HepG2 (cell line): ENCODE results near the gene MBLAC2. TPM values are rescaled to one million over a fixed set of nuclear protein-coding genes. Genes with fewer than 3 reads are reported as not detected.
A peak's percentile ranks its signal among the peaks of the same experiment; 100 is the strongest.

ENCODE experiments used
- ASH2L ChIP-seq: fragments of 300-600, 200-600 bp; sonication (generic); IDR thresholded peaks from 2 replicates; pipeline ENCODE4 v1.7.0; 2017; ENCODE audit warnings: low read depth, mild to moderate bottlenecking, moderate library complexity, mixed read lengths, low read length; ENCODE audit not compliant: insufficient read length
- ATF2 ChIP-seq: sonication (generic); formaldehyde crosslinking; IDR thresholded peaks from 2 replicates; pipeline ENCODE4 v1.4.0; 2020; ENCODE audit warnings: missing genetic modification reagents
- ATF5 ChIP-seq: sonication (generic); formaldehyde crosslinking; IDR thresholded peaks from 2 replicates; pipeline ENCODE4 v1.4.0; 2020; ENCODE audit warnings: mild to moderate bottlenecking, low read depth, missing genetic modification reagents
- ETS1 ChIP-seq: sonication (generic); formaldehyde crosslinking; IDR thresholded peaks from 2 replicates; pipeline ENCODE4 v1.4.0; 2020; ENCODE audit warnings: missing genetic modification reagents
- GATA4 ChIP-seq: sonication (generic); IDR thresholded peaks from 2 replicates; pipeline ENCODE4 v1.6.1; 2016; ENCODE audit warnings: antibody characterized with exemption, low read depth, borderline replicate concordance
- GLI4 ChIP-seq: sonication (generic); formaldehyde crosslinking; IDR thresholded peaks from 2 replicates; pipeline ENCODE4 v1.5.1; 2020; ENCODE audit warnings: missing genetic modification reagents, mild to moderate bottlenecking, moderate library complexity, borderline replicate concordance
- MBNL3 ChIP-seq: fragments of 250-450 bp; sonication (Bioruptor Pico); conservative IDR thresholded peaks from 2 replicates; pipeline ENCODE4 v1.8.0; 2022; ENCODE audit warnings: mild to moderate bottlenecking, inconsistent platforms
- MNT ChIP-seq: fragments of 450-650 bp; IDR thresholded peaks from 2 replicates; pipeline ENCODE4 v1.6.1; 2016
- NFIC ChIP-seq: IDR thresholded peaks from 2 replicates; pipeline ENCODE4 v1.6.1; 2012; ENCODE audit warnings: mild to moderate bottlenecking, low read length, inconsistent platforms
- NR3C1 ChIP-seq: sonication (generic); formaldehyde crosslinking; IDR thresholded peaks from 2 replicates; pipeline ENCODE4 v1.4.0; 2020; ENCODE audit warnings: missing genetic modification reagents
- SIN3B ChIP-seq: fragments of 150-350 bp; IDR thresholded peaks from 2 replicates; pipeline ENCODE4 v1.6.1; 2014; ENCODE audit warnings: low read length
- YY1 ChIP-seq: IDR thresholded peaks from 2 replicates; pipeline ENCODE4 v1.6.1; 2011; ENCODE audit warnings: low read length, low read depth, moderate library complexity, mild to moderate bottlenecking; ENCODE audit not compliant: insufficient read depth, insufficient replicate concordance
- ZBTB26 ChIP-seq: IDR thresholded peaks from 2 replicates; pipeline ENCODE4 v1.6.1; 2016; ENCODE audit warnings: missing compliant biosample characterization, missing genetic modification reagents, borderline replicate concordance
- ZMYM4 ChIP-seq: sonication (generic); formaldehyde crosslinking; IDR thresholded peaks from 2 replicates; pipeline ENCODE4 v1.8.1; 2023; ENCODE audit warnings: mild to moderate bottlenecking, missing genetic modification reagents
- ZNF12 ChIP-seq: sonication (generic); formaldehyde crosslinking; IDR thresholded peaks from 2 replicates; pipeline ENCODE4 v1.5.0; 2020; ENCODE audit warnings: missing genetic modification reagents
- ZNF138 ChIP-seq: sonication (generic); formaldehyde crosslinking; IDR thresholded peaks from 2 replicates; pipeline ENCODE4 v1.5.0; 2020; ENCODE audit warnings: mild to moderate bottlenecking, low read depth, missing genetic modification reagents
- ZNF296 ChIP-seq: sonication (generic); formaldehyde crosslinking; conservative IDR thresholded peaks from 2 replicates; pipeline ENCODE4 v1.5.0; 2020; ENCODE audit warnings: mild to moderate bottlenecking, missing genetic modification reagents
- ZNF558 ChIP-seq: sonication (generic); formaldehyde crosslinking; IDR thresholded peaks from 2 replicates; pipeline ENCODE4 v1.9.0; 2022; ENCODE audit warnings: mild to moderate bottlenecking, missing genetic modification reagents, borderline replicate concordance
- ZNF660 ChIP-seq: sonication (generic); formaldehyde crosslinking; IDR thresholded peaks from 2 replicates; pipeline ENCODE4 v1.5.1; 2020; ENCODE audit warnings: mild to moderate bottlenecking, low read depth, missing genetic modification reagents, borderline replicate concordance
- ZNF703 ChIP-seq: sonication (generic); formaldehyde crosslinking; IDR thresholded peaks from 2 replicates; pipeline ENCODE4 v1.5.1; 2020; ENCODE audit warnings: missing genetic modification reagents, mild to moderate bottlenecking, moderate library complexity, borderline replicate concordance
- ZNF761 ChIP-seq: sonication (generic); formaldehyde crosslinking; conservative IDR thresholded peaks from 2 replicates; pipeline ENCODE4 v1.4.0; 2020; ENCODE audit warnings: mild to moderate bottlenecking, missing genetic modification reagents
- ZNF766 ChIP-seq: sonication (generic); formaldehyde crosslinking; IDR thresholded peaks from 2 replicates; pipeline ENCODE4 v1.5.0; 2020; ENCODE audit warnings: missing genetic modification reagents, borderline replicate concordance
- polyA plus RNA-seq, 8 experiments: library from polyadenylated mRNA; depleted of rRNA in 3 of 8; stranded (reverse) in 7 of 8; unstranded in 1 of 8; fragments of >200 nt; fragmentation: Illumina TruSeq in 4 of 8; extraction: Trizol in 4 of 8; gene quantifications; 2 replicates each; pipeline versions ENCODE4 v1.2.1 to v1.2.3, GENCODE V29; 2011 to 2016; ENCODE audit warnings: low read depth in 4 of 8, missing spikeins in 1 of 8, mixed read lengths in 1 of 8; ENCODE audit not compliant: insufficient read depth in 1 of 8
- total RNA-seq, 5 experiments: library from RNA; depleted of rRNA; stranded (reverse); fragments of >200 nt; fragmentation: Illumina TruSeq; extraction: Trizol; gene quantifications; 2 replicates each; pipeline ENCODE4 v1.2.3, GENCODE V29; 2016; ENCODE audit warnings: low read depth in 1 of 5

MBLAC2 gene
- total and polyA plus RNA-seq, 2 of the 13 experiments (the other 11 are each of a cell fraction or from before 2014, with no cell fraction given): 2.9 to 4.1 TPM

GRCh38 chr5:90474235-90475107, at the start of gene MBLAC2, which contains the start of gene POLR3G (continued):
- no peak; the same call in 1 of the 2 replicates for TF ChIP-seq ETS1 (CRISPR knock-in tag)
- peak; percentile 92 for TF ChIP-seq ZNF138 (CRISPR knock-in tag)
- no peak for TF ChIP-seq NFIC
- peak; percentile 41 for TF ChIP-seq GATA4
- no peak for TF ChIP-seq SIN3B
- TF ChIP-seq MBNL3 (CRISPR knock-in tag): no peak
- no peak for TF ChIP-seq ZNF296 (CRISPR knock-in tag)
- peak; percentile 95 for TF ChIP-seq ZMYM4 (CRISPR knock-in tag)
- no peak for TF ChIP-seq ATF5 (CRISPR knock-in tag)
- no peak; the same call in 1 of the 2 replicates for TF ChIP-seq ZNF703 (CRISPR knock-in tag)
- no peak; the same call in 1 of the 2 replicates for TF ChIP-seq ZNF761
- TF ChIP-seq YY1: peak; percentile 65
- TF ChIP-seq ZBTB26 (CRISPR knock-in tag): no peak; the same call in 1 of the 2 replicates
- TF ChIP-seq ATF2 (CRISPR knock-in tag): no peak
- TF ChIP-seq GLI4: no peak; the same call in 1 of the 2 replicates
- no peak for TF ChIP-seq NR3C1
- TF ChIP-seq ZNF12 (CRISPR knock-in tag): no peak
- TF ChIP-seq ZNF660 (CRISPR knock-in tag): no peak
- peak; percentile 93 for TF ChIP-seq ASH2L
- no peak; the same call in 1 of the 2 replicates for TF ChIP-seq MNT
- TF ChIP-seq ZNF766 (CRISPR knock-in tag): 0 out of 2 replicates have a peak, but pooled peaks have one; percentile 18
- TF ChIP-seq ZNF558 (CRISPR knock-in tag): peak; percentile 91; the same call in 1 of the 2 replicates
